NCI-H748 treated with DMSO at 0.1 percent for 48 hours (cell line): ENCODE data around the gene PTPRN2.
A peak's percentile ranks its signal among the peaks of the same experiment; 100 is the strongest.

Experiments
- DNase-seq: peaks from one replicate; lab custom pipeline; 2025; lab: John Stamatoyannopoulos, UW

PTPRN2 gene

DNA sequence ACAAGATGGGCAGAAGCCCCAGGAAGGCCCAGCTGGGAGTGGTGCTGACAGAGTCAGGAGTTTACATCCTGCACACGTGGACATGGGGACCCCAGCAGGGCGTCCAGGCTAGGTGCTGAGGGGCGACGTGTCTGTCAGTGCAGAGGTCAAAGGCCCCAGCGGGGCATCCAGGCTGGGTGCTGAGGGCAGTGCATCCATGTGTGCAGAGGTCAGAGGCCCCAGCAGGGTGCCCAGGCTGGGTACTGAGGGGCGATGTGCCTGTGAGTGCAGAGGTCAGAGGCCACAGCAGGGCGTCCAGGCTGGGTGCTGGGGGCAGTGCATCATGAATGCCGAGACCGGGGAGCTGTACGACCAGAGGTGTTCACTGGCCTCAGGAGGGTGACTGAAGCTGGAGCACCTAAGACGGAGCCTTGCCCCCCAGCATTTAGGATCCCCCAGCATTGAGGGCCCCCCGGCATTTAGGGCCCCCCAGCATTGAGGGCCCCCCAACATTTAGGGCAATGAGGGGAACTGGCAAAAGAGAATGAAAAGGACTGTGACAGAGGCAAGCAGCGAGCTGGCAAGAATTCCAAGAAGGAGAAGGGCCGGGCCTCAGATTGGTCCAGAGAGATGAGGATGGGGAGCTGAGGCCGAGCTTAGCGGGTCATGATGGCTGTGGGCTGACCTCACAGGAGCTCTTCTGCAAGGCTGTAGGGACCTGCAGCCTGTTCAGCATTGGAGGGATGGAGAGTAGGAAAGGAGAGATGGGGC is 474.9 kb downstream of the PTPRN2 start:
- no peak for DNase-seq

DNA sequence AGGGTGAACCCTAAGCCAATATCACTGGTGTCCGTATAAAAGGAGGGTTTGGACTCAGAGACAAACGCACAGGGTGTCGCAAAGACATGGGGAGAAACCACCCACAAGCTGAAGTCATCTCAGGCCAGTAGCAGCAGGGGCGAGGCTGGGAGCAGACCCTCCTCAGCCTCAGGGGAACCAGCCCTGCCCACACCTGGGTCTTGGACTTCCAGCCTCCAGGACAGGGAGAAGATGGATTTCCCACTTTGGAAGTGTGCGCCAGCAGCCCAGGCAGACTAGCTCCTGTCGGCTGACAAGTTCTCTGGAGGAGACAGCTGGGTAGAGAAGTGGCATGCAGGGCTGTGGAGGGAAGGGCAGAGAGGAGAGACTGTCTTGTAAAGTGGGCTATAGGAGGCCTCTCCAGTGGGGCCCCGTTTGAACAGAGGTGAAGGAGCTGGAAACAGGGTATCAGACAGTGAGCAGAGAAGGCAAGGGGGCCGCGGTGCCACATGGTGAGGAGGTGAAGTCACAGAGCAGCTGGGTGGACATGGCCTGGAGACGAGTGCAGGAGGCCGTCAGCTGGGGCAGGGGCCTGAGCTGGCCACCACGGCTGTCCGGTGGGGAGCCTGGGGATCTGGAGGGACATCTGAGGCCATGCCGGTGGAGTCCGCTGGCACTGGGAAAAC is 475.6 kb downstream of the PTPRN2 start:
- no peak for DNase-seq

DNA sequence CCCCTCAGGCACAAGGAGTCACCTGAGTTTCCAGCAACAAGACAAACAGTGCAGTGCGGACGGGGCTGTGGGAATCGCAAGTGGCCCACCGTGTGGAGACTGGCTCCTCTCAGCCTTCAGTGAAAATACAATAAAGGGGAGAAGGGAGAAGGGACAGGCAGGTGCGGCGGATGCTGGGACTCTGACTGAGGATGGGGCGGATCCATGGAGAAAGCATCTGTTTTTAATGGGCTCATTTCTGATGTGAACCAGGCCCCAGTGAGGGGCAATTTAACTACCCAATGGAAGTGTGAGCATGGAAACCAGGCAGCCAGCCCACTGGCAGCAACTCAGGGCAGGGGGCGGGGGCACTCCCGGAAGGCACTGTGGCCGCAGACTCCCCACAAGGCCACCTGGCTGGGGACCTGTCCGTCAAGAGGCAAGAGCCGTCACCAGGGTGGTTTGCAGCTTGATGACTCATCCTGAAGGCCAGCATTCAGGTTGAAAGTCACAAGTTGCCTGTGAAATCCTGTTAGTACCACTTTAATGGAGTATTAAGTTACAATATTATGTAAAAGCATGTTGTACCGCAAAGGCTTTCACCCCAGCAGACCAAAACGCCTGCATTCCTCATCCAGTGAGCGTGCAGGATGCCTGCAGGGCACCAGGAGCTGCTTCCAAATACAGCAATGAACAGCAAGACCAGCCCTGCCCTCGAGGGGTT is 476.4 kb downstream of the PTPRN2 start:
- peak; percentile 98 for DNase-seq

DNA sequence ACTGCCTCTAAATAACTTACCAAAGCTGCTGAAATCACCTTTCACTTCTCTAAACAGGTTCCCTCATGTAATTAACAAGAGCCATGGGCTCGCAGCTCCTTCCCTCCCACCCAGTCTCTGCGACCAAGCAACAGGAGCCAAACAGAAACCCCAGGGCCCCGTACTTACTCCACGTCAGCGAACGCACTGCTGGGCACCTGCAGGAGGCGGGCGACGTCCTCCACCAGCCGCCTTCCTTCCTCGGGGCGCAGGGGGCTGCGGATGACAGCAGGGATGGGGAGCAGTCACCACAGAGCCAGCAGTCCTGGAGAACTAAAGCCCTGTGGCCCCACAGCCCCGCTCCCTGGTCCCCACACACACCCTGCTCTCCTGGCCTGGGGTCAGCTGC is 477.0 kb downstream of the PTPRN2 start:
- DNase-seq: no peak

DNA sequence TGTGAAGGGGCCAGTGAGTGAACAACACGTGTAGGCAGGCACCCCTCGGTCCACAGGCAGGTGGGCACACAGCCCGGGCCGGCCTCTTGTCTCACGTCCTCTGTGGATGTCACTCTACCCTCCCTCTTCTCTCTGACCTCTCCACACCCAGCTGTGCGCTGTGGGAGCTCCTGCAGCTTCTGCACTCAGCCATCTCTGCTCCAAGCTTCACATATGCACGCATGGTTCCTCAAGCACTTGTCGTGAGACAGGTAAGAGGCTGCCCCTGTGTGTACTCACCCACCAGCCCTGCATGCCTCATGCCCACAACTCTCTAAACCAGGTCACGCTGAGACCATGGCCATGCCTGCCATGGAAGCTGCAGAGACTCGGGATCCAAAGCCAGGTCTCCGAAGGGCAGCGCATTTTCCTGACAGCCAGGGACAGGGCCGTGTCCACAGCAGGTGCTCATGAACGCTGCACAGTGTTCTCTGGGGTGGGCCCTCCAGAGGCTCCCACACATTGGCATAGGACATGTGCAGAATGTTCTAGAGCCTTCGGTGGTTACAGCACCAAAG is 477.5 kb downstream of the PTPRN2 start:
- DNase-seq: no peak

DNA sequence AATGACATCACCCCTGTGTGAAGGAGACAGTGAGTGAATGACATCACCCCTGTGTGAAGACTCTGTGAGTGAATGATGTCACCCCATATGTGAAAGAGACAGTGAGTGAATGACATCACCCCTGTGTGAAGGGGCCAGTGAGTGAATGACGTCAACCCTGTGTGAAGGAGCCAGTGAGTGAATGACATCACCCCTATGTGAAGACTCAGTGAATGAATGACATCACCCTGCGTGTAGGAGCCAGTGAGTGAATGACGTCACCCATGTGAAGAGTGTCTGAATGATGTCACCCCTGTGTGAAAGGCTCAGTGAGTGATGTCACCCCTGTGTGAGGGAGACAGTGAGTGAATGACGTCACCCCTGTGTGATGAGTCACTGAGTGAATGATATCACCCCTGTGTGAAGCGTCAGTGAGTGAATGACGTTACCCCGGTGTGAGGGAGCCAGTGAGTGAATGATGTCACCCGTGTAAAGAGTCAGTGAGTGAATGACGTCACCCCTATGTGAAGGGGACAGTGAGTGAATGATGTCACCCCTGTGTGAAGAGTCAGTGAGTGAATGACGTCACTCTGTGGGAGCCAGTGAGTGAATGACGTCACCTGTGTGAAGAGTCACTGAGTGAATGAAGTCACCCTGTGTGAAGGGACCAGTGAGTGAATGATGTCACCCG is 478.1 kb downstream of the PTPRN2 start:
- DNase-seq: no peak

DNA sequence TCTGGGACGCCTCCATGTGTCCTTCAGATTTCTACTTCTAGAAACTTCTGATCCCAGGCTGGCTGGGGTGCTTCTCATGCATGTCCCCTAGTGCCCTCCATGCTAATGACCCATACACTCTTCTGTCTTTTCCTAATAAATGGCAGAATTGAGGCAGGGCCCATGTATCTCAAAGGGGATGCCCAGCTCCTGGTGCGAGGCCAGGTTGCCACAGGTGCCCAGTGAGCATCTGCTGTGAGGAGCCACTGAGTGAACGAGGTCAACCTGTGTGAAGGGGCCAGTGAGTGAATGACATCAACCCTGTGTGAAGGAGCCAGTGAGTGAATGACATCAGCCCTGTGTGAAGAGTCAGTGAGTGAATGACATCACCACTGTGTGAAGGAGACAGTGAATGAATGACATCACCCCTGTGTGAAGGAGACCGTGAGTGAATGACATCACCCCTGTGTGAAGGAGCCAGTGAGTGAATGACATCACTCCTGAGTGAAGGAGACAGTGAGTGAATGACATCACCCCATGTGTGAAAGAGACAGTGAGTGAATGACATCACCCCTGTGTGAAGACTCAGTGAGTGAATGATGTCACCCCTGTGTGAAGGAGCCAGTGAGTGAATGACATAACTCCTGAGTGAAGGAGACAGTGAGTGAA is 478.9 kb downstream of the PTPRN2 start:
- DNase-seq: no peak

DNA sequence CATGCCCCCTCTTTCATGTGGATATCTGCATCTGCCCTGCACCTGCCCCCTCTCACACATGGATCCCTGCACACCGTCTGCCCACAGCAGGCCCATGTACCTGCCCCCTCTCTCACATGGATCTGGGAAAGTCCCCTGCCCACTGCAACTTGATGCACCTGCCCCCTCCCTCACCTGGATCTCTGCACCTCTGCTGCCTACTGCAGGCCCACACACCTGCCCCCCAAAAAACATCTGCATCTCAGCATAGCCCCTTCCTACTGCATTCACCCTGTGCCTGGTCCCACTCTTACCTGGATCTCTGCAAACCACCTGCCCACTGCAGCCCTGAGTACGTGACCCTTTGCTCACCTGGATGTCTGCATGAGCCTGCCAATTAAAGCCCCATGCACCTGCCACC is 479.8 kb downstream of the PTPRN2 start:
- peak; percentile 82 for DNase-seq

DNA sequence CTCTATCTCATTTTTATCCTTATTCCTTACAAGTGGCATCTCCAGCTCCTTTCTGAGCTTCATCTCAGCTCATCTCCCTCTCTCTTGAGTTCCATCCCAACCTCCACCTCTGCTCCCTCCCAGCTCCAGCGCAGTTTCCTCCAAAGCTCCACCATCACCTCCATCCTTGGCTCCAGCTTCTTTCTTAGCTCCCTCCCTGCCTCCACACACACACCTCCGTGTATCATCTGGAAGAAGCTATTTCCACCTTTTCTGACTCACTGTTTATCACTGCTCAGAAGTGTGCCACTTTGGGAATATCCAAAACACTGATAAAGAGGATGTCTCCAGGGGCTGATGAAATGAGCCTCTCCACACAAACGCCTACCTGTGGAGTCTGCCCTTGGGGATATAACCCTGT is 481.4 kb downstream of the PTPRN2 start:
- DNase-seq: no peak

DNA sequence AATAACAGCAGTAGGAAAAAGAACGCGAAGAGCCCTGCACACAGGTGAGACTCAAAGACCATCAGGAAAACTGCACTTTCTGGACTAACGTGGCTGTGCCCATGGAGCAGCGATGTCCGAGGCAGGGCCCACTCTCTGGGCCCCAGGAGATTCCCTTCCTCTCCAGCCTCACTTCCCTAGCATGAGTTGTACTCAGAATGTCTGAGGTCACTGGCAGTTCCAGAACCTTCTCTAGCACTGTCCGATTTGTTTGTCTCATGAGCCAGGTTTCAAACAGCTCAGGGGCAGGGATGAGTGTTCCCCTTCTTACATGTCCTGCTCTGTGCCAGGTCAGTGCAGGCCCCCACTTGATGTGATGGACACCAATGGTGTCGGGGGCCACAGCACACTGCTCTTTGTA is 484.2 kb downstream of the PTPRN2 start:
- no peak for DNase-seq

DNA sequence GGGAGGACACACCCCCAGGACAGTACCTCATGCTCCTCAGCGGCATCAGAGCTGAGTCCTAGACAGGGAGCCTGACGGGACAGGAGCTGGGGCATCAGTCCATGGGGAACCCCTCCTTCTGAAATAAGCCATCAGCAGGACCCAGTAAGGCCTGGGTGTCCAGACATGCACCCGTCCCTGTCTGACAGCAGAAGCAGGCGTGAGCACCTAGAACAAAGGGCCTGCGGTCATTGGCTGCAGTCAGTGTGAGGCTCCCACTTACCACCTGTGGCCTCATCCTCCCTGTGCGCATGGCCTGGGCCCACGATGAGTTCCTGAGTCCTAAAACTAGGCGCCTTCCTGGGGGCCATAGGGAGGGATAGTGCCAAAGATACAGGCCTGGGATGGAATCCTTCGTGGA is 484.7 kb downstream of the PTPRN2 start:
- no peak for DNase-seq

DNA sequence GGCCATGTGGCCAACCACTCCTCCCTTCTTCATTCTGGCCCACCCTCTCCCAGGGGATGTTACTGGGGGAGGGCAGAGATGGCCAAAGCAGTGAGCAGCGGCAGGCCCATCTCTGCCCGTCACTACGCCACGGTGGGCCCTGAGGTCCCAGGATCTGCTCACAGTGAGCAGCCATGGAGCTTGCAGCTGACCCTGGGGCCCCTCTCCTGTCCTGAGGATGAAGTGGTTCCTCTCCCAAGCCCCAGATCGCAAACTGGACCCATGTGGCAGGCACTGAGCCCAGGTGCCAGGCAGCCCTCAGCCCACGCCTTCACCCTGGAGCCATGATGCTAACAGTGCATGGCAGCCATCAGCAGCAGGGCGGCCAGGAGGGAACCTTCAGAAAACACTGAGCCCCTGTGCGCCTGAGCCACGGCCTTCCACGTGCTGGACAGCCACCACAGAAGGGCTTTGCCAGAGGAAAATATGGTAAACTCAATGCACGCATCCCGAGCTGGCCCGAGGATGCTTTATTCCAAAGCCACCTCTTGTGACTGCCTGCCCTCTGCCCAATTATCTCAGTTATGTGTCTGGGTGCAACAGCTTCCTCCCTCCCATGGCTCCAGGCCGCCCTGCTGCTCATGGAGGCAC is 485.7 kb downstream of the PTPRN2 start:
- DNase-seq: no peak

DNA sequence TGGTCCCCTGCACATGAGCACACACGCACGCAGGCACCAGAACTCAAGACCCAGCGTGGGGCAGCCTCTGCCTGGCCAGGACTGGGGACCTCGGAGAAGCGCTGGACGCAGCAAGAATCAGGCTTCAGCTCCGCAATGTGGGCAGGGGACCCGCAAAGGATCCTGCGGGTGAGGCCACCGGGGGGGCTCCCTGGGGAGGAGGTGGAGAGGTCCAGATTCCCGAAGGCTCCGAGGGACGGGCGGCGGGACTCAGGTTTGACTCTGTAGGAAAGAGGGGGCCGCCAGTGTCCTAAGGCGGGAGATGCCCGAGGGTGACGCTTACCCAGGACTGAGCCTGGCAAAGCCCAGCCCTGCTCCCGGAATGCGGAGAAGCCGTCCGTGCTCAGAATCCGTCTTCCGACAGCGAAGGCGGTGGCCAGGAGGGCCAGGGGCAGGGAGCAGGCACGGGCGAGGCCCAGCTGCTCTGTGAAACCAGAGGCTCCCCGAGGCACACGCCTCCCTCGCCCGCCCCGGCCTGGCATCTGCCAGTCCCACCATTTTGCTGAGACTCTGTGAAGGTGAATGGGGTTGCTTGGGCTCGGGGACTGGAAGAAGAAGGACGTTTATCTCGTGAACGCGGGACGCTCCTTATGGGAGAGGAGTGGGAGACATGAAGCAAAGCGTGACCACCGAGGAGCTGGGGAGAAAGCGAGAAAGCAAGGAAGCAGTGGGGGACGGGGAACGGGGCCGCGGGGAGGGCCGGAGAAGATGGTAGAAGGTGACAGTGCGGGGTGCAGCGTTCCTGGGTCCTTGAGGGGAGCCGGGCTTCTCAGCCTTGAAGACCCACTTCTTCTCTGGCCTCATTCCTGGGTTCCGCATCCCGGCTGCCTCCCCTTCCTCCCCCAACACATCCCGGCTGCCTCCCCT is 489.2 kb downstream of the PTPRN2 start:
- no peak for DNase-seq

DNA sequence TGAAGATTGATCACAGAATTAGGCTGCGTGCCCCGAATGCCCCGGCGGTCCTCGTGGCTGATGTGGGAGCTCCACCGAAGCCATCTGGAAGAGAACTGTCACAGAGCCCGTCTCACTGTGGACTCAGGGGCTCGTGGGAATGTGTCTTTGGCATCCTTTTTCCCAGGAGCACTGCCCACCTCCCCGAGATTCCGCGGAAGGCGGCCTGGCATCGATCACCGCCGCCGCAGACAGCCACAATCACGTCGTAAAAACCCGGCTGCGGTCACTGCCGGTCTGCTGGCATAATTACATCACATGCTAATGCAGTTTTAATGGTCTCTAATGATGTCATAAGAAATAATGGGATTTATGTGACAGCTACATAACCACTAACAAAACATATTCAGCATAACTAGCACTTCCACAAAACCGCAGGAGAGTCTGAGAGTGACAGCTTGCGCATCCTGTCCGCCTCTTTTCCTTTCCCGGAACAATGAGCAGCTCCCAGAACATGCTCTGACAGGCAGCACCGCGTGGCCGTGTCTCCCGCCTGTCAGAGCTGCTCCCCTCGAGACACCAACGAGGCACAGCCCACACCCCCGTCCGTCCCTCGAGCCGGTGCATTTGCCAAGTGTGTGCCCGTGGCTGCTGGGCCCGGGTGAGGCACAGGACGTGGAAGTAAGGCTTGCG is 490.0 kb downstream of the PTPRN2 start:
- peak; percentile 22 for DNase-seq

DNA sequence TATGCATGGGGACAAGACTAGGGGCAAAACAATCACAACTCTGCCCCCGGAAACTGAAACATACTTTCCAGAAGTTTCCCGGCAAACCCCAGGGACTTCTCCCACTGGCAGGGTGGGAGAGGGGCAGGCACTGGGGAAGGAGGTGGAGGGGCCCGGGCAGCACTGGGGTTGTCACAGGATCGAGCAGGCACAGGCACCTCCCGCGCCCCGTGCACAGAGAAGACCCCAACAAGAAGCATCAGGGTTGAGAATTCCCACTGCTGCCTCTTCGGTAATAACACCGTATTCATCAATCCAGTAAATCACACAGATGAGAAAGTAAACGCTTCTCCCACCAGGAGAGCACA is 490.5 kb downstream of the PTPRN2 start:
- DNase-seq: no peak

DNA sequence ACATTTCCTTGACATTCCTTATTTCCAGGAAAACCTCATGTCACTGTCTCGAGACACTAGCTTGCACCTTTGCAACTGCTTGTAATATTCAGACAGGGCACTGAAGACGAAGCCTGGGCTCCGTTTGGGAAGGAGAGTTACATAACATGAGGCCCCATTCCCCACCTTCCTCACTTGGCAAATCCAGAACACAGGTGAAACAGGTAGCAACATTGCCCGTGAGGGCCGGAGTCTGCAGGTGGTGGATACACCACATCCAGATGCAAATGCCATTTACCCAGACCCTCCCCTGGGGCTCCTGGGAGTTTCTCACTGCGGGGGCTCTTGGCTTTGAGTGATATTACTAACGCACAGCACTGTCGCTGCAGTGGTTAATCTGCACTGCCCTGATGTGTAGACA is 491.0 kb downstream of the PTPRN2 start:
- DNase-seq: no peak

DNA sequence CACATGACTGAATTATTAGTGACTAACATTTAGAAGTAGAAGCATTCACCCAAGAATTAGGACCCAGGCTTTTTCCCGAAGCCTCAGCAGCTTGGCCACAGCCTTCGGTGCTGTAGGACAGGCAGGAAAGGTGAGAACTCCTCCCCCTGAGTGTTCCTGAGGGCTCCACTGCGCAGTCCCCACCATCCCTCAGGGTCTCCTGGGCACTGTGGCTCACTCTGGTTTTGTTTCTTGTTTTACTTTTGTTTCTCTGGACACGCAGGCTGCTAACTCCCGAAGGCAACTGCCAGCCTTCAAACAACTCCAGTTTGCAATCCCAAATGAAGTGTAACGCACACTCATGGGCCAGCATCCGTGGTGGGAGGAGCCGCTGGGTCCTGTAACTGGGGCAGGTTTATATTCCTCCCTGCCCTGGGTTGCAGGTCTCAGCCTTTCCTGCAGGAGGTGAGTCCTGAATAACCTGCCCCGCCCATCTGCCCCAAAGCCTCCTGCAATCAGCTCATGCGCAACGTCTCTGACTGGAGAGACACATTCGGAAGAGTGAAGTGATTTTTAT is 492.9 kb downstream of the PTPRN2 start:
- no peak for DNase-seq

DNA sequence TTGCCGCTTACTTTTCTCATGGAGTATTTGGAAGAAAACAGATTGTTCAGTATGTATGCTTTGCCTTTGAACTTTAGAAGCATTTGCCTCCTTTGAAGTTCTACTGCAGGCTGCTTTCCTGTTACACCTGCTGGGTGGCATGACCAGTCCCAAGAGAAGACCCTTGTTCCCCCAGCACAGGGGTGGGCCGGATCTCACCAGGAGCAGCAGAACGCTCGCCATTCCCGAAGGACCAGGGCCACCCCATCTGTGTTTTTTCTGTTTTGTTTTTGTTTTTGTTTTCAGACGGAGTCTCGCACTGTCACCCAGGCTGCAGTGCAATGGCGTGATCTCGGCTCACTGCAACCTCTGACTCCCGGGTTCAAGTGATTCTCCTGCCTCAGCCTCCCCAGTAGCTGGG is 493.6 kb downstream of the PTPRN2 start:
- DNase-seq: no peak

DNA sequence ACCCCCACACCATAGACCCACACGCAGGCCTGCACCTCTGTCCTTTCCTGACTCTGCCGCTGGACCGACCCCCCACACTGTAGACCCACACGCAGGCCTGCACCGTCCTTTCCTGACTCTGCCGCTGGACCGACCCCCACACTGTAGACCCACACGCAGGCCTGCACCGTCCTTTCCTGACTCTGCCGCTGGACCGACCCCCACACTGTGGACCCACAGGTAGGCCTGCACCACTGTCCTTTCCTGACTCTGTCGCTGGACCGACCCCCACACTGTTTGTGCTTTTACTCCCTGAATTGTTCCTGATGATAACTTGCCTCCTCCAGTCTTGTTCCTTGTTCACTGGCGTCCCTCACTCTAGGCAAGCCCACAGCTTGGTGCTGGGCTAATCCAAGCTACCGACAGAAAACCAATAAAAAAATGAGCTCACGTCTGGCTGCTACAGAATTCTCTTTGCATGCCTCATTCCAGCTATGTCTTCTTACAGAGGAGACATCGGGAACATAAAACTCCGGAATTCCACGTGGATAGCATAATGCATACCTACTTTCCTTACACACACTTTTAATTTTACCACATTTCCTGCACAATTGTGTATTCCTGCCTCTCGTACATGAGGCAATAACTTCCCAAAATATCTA is 494.3 kb downstream of the PTPRN2 start:
- DNase-seq: no peak
